VCaP (cell line): ENCODE data around the gene VSX1.

Experiments used
- H3K27ac ChIP-seq: fragments of 450-650 bp; 2 replicates; pipeline ENCODE4 v1.5.1; 2017
- TF ChIP-seq, protein P1 (sequence below): fragments of 450-650 bp; conservative IDR thresholded peaks from 2 replicates; pipeline ENCODE4 v1.5.1; 2017; ENCODE audit warnings: mild to moderate bottlenecking, moderate library complexity

Gene VSX1

DNA sequence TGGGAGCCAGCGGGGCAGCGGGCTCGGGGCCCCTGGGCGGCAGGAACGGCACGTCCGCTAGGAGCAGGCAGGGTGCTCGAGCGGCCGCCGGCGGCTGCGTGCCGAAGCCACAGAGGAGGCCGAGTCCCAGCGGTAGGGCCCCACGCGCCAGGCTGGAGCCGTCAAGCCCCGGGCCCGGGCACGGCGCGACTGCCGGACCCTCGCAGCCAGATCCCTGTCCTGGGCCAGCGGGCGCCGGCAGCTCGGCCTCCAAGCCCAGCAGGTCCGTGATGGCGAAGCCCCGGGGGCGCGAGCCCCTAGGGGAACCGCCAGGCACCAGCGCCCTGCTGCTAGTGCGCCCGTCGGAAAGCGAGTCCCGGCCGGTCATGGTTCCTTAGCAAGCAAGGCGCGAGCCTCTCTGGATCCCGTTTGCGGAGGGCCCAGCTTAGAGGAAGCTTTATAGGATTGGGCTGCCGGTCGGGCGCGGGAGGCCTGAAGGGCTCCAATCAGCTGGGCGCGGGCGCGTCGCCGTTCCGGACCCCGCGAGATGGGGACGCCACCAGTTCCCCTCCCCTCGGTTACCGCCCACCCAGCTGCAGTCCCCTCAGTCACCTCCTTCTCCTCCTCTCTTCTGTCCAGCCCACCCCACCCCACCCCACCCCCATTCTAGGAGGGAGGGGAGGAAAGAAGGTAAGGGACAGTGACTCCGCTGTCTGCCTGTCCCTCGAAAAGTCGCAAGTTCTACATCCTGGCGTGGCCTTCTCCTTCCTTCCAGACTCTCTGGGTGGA, at the start of gene VSX1:
Gene VSX1, minus strand, starts transcription at position 412 of the 768 bp plus-strand sequence. Its CDS starts 45 bp downstream, at position 367.
- TF ChIP-seq, protein P1, sequence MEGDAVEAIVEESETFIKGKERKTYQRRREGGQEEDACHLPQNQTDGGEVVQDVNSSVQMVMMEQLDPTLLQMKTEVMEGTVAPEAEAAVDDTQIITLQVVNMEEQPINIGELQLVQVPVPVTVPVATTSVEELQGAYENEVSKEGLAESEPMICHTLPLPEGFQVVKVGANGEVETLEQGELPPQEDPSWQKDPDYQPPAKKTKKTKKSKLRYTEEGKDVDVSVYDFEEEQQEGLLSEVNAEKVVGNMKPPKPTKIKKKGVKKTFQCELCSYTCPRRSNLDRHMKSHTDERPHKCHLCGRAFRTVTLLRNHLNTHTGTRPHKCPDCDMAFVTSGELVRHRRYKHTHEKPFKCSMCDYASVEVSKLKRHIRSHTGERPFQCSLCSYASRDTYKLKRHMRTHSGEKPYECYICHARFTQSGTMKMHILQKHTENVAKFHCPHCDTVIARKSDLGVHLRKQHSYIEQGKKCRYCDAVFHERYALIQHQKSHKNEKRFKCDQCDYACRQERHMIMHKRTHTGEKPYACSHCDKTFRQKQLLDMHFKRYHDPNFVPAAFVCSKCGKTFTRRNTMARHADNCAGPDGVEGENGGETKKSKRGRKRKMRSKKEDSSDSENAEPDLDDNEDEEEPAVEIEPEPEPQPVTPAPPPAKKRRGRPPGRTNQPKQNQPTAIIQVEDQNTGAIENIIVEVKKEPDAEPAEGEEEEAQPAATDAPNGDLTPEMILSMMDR: no peak
- no peak within 1 kb of the TSS for H3K27ac ChIP-seq

DNA sequence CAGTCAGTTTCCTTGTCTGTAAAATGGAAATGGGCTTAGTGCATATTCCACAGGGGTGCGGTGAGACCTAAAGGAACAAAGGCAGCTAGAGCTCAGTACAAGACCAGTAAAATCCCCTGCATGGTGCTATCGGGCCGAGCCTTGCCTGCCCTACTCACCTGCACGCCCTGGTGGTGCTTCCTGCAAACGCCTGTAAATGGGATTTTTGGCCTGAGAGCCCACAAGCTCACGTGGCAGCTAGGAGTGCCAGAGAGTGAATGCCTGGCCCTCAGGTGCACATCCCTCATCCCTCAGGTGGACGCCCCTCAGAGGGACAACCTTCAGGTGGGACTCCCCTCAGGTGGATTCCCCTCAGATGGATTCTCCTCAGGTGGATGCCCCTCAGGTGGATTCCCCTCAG, 48.0 kb upstream of the VSX1 start:
- no peak overlapping the region for H3K27ac ChIP-seq
- TF ChIP-seq, protein P1: no peak

DNA sequence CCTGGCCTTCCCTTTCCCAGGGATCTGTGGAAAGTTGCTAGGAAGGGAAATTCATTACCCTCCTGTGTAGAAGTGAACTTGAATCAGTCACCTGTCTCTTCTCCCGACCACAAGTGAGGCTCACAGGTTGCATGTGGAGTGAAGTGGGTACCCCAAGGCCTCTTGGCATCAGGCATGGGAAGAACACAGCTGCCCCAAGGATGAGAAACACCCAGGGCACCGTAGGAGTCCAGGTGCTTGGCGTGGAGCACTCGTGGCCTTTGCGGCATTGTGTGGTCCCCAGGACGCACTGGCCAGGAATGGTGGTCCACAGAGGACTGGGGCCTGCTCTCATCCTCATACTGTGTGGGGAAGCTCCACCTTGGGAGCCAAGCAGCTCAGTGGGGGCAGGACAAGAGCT, 47.5 kb upstream of the VSX1 start:
- TF ChIP-seq, protein P1: no peak

GRCh38 chr20:25128649-25129048, 46.7 kb upstream of the VSX1 start:
- no peak overlapping the region for H3K27ac ChIP-seq
- TF ChIP-seq, protein P1: no peak

More for the DNA sequence above, 47.5 kb upstream of the VSX1 start:
- no peak overlapping the region for H3K27ac ChIP-seq

DNA sequence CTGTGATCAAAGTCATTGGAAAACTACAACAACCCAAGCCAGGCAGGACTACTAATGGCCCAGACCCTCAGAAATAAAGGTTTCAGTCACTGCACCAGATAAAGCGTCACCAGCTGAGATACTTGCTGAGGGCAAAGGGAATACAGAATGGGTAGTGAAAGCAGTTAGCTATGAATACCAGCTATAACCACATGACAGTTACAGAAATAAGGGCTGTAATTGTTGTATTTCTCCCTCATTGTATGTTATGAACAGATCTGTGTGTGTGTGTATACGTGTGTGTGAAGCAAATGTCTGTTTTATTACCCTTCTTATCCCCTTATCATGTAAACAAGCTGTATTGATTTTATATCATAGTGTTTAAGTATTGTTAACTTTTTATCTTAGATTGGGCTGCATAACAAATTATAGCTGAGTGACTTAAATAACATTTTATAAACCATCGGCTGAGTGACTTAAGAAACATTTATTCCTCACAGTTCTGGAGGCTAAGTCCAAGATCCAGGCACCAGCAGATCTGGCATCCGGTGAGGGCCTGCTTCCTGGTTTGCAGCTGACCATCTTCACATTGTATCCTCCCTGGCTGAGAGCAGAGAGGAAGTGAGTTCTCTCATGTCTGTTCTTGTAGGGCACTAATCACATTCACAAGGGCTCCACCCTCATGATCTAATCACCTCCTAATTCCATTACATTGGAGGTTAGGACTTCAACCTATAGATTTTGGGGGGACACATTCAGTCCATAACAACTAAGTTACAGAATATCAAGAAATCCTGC, 46.0 kb upstream of the VSX1 start:
- TF ChIP-seq, protein P1: no peak
- H3K27ac ChIP-seq: no peak overlapping the region

GRCh38 chr20:25126204-25127029, 44.5 kb upstream of the VSX1 start:
- TF ChIP-seq, protein P1: no peak
- no peak overlapping the region for H3K27ac ChIP-seq

DNA sequence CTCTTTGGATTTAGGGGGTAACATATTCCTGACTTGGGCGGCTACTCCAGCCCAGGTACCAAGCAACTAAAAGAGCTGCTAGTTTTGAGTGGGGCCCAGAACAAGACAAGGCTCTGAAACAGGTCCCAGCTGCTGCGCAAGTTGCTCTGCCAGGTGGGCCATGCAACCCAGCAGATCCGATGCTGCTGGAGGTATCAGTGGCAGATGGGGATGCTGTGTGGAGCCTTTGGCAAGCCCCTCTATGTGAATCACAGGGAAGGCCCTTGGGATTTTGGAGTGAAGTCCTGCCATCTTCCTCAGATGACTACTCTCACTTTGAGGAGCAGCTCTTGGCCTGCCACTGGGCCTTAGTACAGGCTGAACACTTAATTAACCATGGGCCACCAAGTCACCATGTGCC, 43.7 kb upstream of the VSX1 start:
- TF ChIP-seq, protein P1: no peak
- H3K27ac ChIP-seq: no peak overlapping the region
